Glutamatergic neuron (in vitro differentiated cells): ENCODE data around the gene LRRC7. TPM values are rescaled to one million over a fixed set of nuclear protein-coding genes. Genes with fewer than 3 reads are reported as not detected.

ENCODE experiments used
- DNase-seq: peaks from one replicate; pipeline ENCODE4 v3.0.0; 2022
- H3K27ac Mint-ChIP-seq: one replicate; pipeline ENCODE4 v1.8.0; 2020; ENCODE audit warnings: mild to moderate bottlenecking, mixed read lengths, inconsistent platforms; ENCODE audit not compliant: unreplicated experiment
- H3K27me3 Mint-ChIP-seq: one replicate; pipeline ENCODE4 v1.8.0; 2020; ENCODE audit warnings: mild to moderate bottlenecking, moderate library complexity, mixed read lengths, inconsistent platforms; ENCODE audit not compliant: unreplicated experiment
- H3K36me3 Mint-ChIP-seq: one replicate; pipeline ENCODE4 v1.8.0; 2020; ENCODE audit warnings: mild to moderate bottlenecking, mixed read lengths, inconsistent platforms; ENCODE audit not compliant: unreplicated experiment
- H3K4me1 Mint-ChIP-seq: one replicate; pipeline ENCODE4 v1.8.0; 2020; ENCODE audit warnings: mild to moderate bottlenecking, low read depth, mixed read lengths, inconsistent platforms; ENCODE audit not compliant: unreplicated experiment
- H3K4me3 Mint-ChIP-seq: one replicate; pipeline ENCODE4 v1.8.0; 2020; ENCODE audit warnings: mild to moderate bottlenecking, mixed read lengths, inconsistent platforms; ENCODE audit not compliant: unreplicated experiment
- H3K9me3 Mint-ChIP-seq: one replicate; pipeline ENCODE4 v1.8.0; 2020; ENCODE audit warnings: mild to moderate bottlenecking, moderate library complexity, mixed read lengths, inconsistent platforms; ENCODE audit not compliant: unreplicated experiment
- total RNA-seq: library from RNA; stranded (reverse); fragmentation: NEBNext Ultra II Directional; extraction: Animal tissue kit (Norgen Biotek cat#: 25700); gene quantifications from one replicate; pipeline ENCODE4 v1.2.1, GENCODE V29; 2021; ENCODE audit not compliant: unreplicated experiment
- TF ChIP-seq, protein P1 (sequence below): fragments of 200-600 bp; sonication (generic); IDR thresholded peaks from one replicate; pipeline ENCODE4 v1.5.0; 2021; ENCODE audit not compliant: partially characterized antibody, unreplicated experiment

The LRRC7 gene
- total RNA-seq, 1 donor from 2014 or later = 19.1 TPM

DNA sequence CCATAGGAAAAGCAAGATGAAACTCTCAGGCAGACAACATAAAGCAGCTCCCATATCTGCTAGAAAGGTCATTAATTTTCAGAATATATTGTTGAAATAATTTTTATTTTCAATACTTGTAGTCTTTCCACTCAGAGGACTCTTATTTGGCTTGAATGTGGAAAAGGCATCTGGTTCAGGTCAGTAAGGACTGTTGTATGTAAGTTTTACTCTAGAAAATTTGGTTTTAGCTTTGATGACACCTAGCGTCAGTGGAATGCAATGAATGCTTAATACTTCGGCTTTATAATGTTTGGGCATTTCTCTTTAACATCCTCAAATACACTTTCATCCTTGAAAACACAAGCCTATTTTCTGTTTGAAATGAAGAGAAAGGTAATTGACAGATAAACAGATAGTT, 574.4 kb downstream of the LRRC7 start:
- TF ChIP-seq, protein P1, sequence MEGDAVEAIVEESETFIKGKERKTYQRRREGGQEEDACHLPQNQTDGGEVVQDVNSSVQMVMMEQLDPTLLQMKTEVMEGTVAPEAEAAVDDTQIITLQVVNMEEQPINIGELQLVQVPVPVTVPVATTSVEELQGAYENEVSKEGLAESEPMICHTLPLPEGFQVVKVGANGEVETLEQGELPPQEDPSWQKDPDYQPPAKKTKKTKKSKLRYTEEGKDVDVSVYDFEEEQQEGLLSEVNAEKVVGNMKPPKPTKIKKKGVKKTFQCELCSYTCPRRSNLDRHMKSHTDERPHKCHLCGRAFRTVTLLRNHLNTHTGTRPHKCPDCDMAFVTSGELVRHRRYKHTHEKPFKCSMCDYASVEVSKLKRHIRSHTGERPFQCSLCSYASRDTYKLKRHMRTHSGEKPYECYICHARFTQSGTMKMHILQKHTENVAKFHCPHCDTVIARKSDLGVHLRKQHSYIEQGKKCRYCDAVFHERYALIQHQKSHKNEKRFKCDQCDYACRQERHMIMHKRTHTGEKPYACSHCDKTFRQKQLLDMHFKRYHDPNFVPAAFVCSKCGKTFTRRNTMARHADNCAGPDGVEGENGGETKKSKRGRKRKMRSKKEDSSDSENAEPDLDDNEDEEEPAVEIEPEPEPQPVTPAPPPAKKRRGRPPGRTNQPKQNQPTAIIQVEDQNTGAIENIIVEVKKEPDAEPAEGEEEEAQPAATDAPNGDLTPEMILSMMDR = no peak
- Mint-ChIP-seq H3K27me3 (no peaks in the 10 kb centered on the region), H3K36me3 (no peaks in the 10 kb centered on the region), H3K4me1 (no peaks in the 10 kb centered on the region), H3K9me3 (no peaks in the 10 kb centered on the region), H3K4me3 (no peak overlapping the region), H3K27ac (no peak overlapping the region)
- DNase-seq = no peak

GRCh38 chr1:70143048-70143659, 575.4 kb downstream of the LRRC7 start:
- H3K36me3 Mint-ChIP-seq = no peaks in the 10 kb centered on the region
- no peaks in the 10 kb centered on the region for H3K27me3 Mint-ChIP-seq
- no peak overlapping the region for H3K27ac Mint-ChIP-seq
- H3K9me3 Mint-ChIP-seq = no peaks in the 10 kb centered on the region
- H3K4me3 Mint-ChIP-seq = no peak overlapping the region
- no peak for DNase-seq
- TF ChIP-seq, protein P1 = no peak
- H3K4me1 Mint-ChIP-seq = no peaks in the 10 kb centered on the region

- no peak for DNase-seq
- Mint-ChIP-seq H3K9me3 (no peaks in the 10 kb centered on the region), H3K36me3 (no peaks in the 10 kb centered on the region)
Measured at GRCh38 chr1:70146488-70146887, 578.8 kb downstream of the LRRC7 start.

GRCh38 chr1:70150444-70150843, 582.7 kb downstream of the LRRC7 start:
- Mint-ChIP-seq H3K4me3 (no peak overlapping the region), H3K36me3 (no peaks in the 10 kb centered on the region), H3K4me1 (no peaks in the 10 kb centered on the region), H3K27me3 (no peaks in the 10 kb centered on the region), H3K27ac (no peak overlapping the region), H3K9me3 (no peaks in the 10 kb centered on the region)
- TF ChIP-seq, protein P1 = no peak
- no peak for DNase-seq

More at GRCh38 chr1:70146488-70146887, 578.8 kb downstream of the LRRC7 start:
- no peaks in the 10 kb centered on the region for H3K27me3 Mint-ChIP-seq
- TF ChIP-seq, protein P1 = no peak
- H3K27ac Mint-ChIP-seq = no peak overlapping the region
- H3K4me1 Mint-ChIP-seq = no peaks in the 10 kb centered on the region
- H3K4me3 Mint-ChIP-seq = no peak overlapping the region

DNA sequence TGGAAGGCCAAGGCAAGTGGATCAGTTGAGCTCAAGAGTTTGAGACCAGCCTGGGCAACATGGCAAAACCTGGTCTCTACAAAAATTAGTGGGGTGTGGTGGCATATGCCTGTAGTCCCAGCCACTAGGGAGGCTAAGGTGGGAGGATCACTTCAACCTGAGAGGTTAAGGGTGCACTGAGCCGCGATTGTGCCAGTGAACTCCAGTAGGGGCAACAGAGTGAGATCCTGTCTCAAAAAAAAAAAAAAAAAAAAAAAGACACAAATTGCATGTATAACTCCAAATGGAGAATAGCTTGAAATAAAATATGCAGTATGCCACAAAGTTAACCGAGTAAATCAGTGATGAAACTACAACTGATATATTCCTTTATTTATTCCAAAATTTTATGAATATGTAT, 586.0 kb downstream of the LRRC7 start:
- H3K27me3 Mint-ChIP-seq = no peaks in the 10 kb centered on the region
- H3K4me1 Mint-ChIP-seq = no peaks in the 10 kb centered on the region
- TF ChIP-seq, protein P1 = no peak
- H3K36me3 Mint-ChIP-seq = no peaks in the 10 kb centered on the region
- no peaks in the 10 kb centered on the region for H3K9me3 Mint-ChIP-seq
- H3K4me3 Mint-ChIP-seq = no peak overlapping the region
- H3K27ac Mint-ChIP-seq = no peak overlapping the region
- DNase-seq = no peak
